ENCODE results near the gene PRICKLE3. TPM values are rescaled to one million over a fixed set of nuclear protein-coding genes. Genes with fewer than 3 reads are reported as not detected.

The PRICKLE3 gene
- total and polyA plus RNA-seq, 3 donors from 2014 or later = 2.7 to 9.9 (median 6.1) TPM

- Histone ChIP-seq H3K4me1 (no peaks in the 10 kb centered on the region), H3K9me3 (no peaks in the 10 kb centered on the region), H3K4me3 (no peak overlapping the region), H3K36me3 (ENCODE audit: low read depth, missing control alignments) (no peaks in the 10 kb centered on the region), H3K27me3 (no peaks in the 10 kb centered on the region), H3K27ac (no peak overlapping the region)
- intact Hi-C loops (cut with DNase I; ENCODE audit: low total_unique reads) = no loop called here
- TF ChIP-seq CTCF (IDR thresholded peaks at IDR 0.05) (no peak), POLR2A (IDR thresholded peaks at IDR 0.05) (no peak)
- WGBS, 2 donors = 28 to 47% methylated on average over 13 to 14 of the region's 28 CpGs
- no peak for DNase-seq
Measured at GRCh38 chrX:49209434-49210251, 23.5 kb upstream of the PRICKLE3 start.

DNA sequence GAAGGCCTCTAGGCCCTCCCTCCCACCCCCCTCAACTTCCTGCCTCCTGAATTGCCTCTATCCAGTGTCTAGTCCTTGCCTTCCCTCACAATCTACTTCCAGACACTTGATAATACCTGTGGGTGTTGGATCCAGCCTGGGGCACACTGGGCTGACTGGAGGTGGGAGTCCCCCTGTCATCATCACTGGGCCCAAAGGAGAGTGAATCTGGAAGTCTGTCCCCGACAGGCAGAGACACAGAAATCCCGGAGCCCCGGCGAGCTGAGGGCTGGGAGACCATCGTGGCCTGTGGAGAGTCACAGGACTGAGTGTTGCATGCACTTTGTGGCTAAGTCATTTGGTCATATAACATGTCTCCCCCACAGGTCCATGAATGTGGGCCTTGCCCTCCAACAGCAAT, 22.2 kb upstream of the PRICKLE3 start:
- no peak for DNase-seq
- Histone ChIP-seq H3K4me3 (no peak overlapping the region), H3K9me3 (no peaks in the 10 kb centered on the region), H3K36me3 (ENCODE audit: low read depth, missing control alignments) (no peaks in the 10 kb centered on the region), H3K27me3 (no peaks in the 10 kb centered on the region), H3K27ac (no peak overlapping the region), H3K4me1 (no peaks in the 10 kb centered on the region)
- WGBS, 2 donors = 60 to 80% methylated on average over 1 to 5 of the region's 5 CpGs
- intact Hi-C loops (cut with DNase I; ENCODE audit: low total_unique reads) = no loop called here
- TF ChIP-seq POLR2A (IDR thresholded peaks at IDR 0.05) = no peak
- TF ChIP-seq CTCF (IDR thresholded peaks at IDR 0.05) = no peak

DNA sequence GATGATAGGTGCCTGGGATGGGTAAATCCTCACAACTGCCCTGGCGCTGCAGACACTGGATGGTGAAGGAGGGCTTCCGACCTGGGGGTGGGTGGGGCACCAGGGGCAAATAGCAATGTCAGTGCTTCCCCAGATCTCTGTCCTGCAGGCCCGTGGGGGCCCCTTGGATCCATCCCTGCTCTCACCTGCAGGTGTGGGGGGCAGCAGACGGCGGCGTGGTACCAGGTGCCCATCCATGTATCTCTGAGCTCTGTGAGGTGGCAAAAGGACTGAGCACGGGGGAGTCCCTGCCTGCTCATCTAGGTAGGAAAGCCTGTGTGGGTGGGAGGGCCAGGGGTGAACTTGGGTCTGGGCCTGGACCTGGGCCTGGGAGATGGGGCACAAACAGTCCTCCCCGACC, 20.4 kb upstream of the PRICKLE3 start:
- H3K9me3 ChIP-seq = no peaks in the 10 kb centered on the region
- H3K36me3 ChIP-seq (ENCODE audit: low read depth, missing control alignments) = no peaks in the 10 kb centered on the region
- no peak for DNase-seq
- no peak overlapping the region for H3K27ac ChIP-seq
- 60 to 87% methylated on average over 2 to 5 of the region's 8 CpGs for WGBS, 2 donors
- no peak for TF ChIP-seq CTCF (IDR thresholded peaks at IDR 0.05)
- TF ChIP-seq POLR2A (IDR thresholded peaks at IDR 0.05) = no peak
- H3K4me3 ChIP-seq = no peak overlapping the region
- intact Hi-C loops (cut with DNase I; ENCODE audit: low total_unique reads) = no loop called here
- H3K27me3 ChIP-seq = no peaks in the 10 kb centered on the region
- no peaks in the 10 kb centered on the region for H3K4me1 ChIP-seq

GRCh38 chrX:49205443-49205842, 19.3 kb upstream of the PRICKLE3 start:
- H3K4me3 ChIP-seq = no peak overlapping the region
- no peaks in the 10 kb centered on the region for H3K27me3 ChIP-seq
- H3K36me3 ChIP-seq (ENCODE audit: low read depth, missing control alignments) = no peaks in the 10 kb centered on the region
- intact Hi-C loops (cut with DNase I; ENCODE audit: low total_unique reads) = no loop called here
- no peaks in the 10 kb centered on the region for H3K9me3 ChIP-seq
- H3K27ac ChIP-seq = no peak overlapping the region
- WGBS, 2 donors = 80 to 85% methylated on average over 1 to 13 of the region's 13 CpGs
- DNase-seq = no peak
- H3K4me1 ChIP-seq = no peaks in the 10 kb centered on the region
- no peak for TF ChIP-seq CTCF (IDR thresholded peaks at IDR 0.05)
- TF ChIP-seq POLR2A (IDR thresholded peaks at IDR 0.05) = no peak

- WGBS, 2 donors = 63 to 68% methylated on average over 3 to 4 of the region's 4 CpGs
- intact Hi-C loops (cut with DNase I; ENCODE audit: low total_unique reads) = no loop called here
Measured at GRCh38 chrX:49204709-49205108, 18.5 kb upstream of the PRICKLE3 start.

More at GRCh38 chrX:49204709-49205108, 18.5 kb upstream of the PRICKLE3 start:
- Histone ChIP-seq H3K4me1 (no peaks in the 10 kb centered on the region), H3K27ac (no peak overlapping the region), H3K9me3 (no peaks in the 10 kb centered on the region), H3K4me3 (no peak overlapping the region), H3K27me3 (no peaks in the 10 kb centered on the region), H3K36me3 (ENCODE audit: low read depth, missing control alignments) (no peaks in the 10 kb centered on the region)
- DNase-seq = no peak
- no peak for TF ChIP-seq CTCF (IDR thresholded peaks at IDR 0.05)
- no peak for TF ChIP-seq POLR2A (IDR thresholded peaks at IDR 0.05)

All from testis (tissue), 3 donors.